NCI-H524 treated with DMSO at 0.1 percent for 48 hours (cell line): ENCODE results near the gene MC3R.
"Not testable (repeated sequence)": the region's sequence is repeated elsewhere in the genome, so short reads cannot be mapped to it uniquely, and the experiment has no call there.

Source experiments
- DNase-seq: peaks from one replicate; lab custom pipeline; 2025; lab: John Stamatoyannopoulos, UW

MC3R gene

DNA sequence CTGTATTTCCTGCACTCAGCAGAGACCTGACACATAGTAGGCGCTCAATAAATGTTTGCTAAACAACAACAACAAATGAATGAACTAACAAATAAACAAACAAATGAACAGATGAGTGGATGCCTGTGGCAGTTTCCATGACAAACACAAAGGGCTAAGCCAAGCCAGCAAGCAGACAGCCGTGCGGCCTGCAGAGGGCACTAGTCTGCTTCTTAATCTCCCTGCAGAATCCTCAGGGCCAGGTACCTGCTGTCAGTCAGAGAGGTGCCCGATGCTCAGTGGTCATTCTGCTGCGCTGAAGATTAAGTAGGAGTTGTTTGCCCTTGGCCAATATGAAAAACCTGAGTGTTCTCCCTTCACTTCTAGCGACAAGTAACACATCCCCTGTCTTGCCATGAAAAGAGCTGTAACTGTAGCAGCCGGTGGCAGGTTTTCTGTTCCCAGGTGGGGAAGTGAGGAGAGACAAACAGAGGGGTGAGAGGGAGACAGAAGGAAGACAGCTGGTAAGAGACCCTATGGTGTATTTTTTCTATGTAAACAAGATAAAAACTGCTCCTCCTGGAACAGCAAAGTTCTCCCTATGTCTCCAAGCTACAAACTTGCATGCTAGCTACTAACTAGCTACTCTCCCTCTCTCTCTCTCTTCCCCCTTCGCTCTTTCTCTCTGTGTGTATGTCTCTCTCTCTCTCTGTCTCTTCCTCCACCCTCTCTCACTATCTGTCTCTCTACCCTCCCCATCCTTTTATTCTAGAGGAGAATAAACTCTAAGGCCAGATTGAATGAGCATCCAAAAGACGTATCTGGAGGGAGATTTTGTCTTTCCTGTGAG is at the start of gene MC3R:
Gene MC3R, plus strand, starts transcription at position 779 of the 829 bp plus-strand sequence. CDS start 112 bp downstream, outside the sequence.
- peak; percentile 2 for DNase-seq

DNA sequence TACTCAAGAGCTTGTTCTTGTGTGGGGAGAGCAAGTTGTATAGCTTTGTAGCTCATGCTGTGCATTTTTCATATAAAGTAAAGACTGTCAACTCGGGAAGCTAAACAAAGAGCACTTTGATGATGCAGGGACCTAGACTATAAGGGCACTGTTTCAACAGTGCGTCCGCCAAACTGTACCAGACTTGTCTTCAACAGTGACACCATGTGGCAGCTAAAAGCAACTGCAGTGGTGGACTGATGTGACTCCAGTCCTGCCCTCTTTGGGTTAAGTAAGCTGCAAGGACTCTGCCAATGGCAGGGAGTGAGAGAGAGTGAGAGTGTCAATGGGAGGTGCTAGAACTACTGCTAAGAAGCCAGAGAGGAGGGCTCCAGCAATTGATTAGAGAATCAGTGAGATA is 48.1 kb upstream of the MC3R start:
- DNase-seq = no peak

DNA sequence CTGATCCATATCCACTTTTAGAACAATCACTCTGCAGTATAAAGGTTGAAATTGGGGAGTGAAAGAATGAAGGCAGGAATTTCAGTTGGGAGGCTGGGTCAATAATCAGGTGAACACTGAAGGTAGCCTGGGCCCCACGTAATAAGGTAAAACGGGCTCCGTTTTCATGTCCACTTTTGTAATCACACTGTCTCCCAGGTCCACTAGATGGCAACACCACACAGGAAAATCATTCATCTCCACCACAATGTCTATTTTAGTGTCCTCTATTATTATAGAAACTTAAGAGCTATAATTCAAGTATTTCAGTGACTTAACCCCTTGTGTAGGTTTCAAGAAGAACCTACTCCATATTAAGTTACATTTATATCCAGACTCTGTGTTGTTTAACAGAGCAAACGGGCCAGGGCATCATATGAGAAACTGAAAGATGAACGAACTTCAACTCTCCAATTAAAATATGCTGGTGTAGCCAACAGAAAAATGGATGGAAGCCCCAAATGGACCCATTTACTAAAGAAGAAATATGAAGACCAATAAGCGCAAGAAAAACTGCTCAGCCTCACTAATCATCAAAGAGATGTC is 45.9 kb upstream of the MC3R start:
- DNase-seq = no peak

- no peak for DNase-seq
These were observed 44.3 kb upstream of the MC3R start for GRCh38 chr20:56204206-56204605.

GRCh38 chr20:56205346-56205745 is 43.2 kb upstream of the MC3R start:
- no peak for DNase-seq

DNA sequence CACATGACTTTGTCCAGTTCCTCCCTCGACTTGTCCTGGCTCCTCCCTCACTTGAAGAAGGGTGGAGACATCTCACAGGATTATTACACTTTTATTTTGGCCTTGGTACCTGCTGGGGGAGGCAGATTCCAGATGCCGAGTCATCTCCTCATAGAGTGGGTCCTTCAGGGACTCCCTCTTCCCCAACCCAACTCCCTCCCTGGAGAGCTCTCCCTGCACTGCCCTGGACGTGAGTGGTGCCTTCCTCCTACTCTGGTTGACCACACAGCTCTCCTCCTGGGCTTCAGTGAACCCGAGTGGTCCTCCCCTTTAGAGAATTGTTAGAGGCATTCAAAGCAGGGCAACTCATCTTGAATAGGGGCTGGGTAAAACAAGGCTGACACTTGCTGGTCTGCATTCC is 40.9 kb upstream of the MC3R start:
- DNase-seq = no peak

GRCh38 chr20:56208121-56208520 is 40.4 kb upstream of the MC3R start:
- no peak for DNase-seq

DNA sequence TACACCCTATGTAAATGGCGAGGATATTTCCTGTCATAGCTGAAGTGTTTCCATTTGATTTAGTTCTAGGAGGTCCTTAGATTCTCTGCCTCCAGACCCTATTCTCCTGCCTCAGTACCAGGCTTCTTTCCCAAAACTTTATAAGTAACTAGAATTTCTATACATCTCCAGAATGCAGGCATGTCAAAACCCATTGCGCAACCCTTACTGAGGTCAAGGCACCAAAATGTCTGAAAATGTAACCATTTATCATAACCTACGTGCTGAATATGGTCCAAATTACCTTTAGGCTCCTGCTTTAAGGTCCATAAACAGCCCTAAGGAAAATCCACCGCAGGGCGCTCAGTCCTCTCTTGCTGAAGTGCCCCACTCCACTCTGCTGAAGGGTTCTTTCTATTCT is 37.5 kb upstream of the MC3R start:
- no peak for DNase-seq

DNA sequence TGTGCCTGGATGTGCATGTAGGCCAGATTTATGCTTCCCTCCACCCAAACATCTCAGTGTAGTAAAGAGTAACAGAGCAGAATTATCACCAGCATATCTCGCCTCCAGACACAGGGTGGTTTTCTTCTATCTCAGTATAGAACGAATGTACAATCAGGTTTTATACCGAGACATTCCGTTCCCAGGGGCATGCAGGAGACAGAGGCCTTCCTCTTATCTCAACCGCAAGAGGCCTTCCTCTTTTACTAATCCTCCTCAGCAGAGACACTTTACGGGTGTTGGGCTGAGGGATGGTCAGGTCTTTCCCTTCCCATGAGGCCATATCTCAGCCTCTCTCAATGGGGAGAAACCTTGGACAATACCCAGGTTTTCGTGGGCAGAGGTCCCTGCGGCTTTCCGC is 36.4 kb upstream of the MC3R start:
- no peak for DNase-seq

DNA sequence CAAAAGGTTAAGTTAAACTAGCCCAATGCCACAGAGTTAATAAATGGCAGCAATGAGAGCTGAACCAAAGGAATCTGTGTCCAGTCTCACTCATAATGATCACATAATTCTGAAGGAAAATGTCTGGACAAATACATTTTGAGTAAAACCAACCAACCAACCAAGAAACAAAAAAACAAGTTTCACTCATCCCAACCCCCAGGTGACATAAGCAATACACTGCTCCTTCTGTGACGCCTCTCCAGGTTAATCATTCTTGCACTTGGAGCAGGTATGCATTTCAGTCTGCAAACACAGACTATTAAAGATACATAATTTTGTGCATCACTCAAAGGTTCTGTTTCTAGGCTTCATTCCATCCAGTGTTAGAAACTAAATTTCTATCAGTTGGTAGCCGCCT is 35.2 kb upstream of the MC3R start:
- no peak for DNase-seq

DNA sequence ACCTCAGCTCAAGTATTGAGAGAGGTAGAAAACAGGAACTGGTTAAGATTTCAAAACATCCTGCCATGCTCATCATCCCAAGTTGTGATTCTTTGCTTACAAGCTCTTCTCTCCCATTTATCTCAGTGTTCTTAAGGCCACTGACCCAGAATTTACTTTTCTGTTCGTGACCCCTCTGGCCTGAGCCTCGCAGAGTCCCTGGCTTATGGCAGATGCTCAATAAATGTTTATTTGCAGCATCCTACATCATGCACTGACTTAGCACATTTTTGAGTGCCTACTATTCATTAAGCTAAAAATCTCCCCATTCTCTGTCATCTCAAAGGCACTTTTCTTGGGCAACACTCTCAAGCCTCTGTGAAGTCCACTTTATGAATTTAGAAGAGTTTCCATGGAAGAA is 33.4 kb upstream of the MC3R start:
- no peak for DNase-seq

- no peak for DNase-seq
These were observed 30.7 kb upstream of the MC3R start for GRCh38 chr20:56217829-56218228.

DNA sequence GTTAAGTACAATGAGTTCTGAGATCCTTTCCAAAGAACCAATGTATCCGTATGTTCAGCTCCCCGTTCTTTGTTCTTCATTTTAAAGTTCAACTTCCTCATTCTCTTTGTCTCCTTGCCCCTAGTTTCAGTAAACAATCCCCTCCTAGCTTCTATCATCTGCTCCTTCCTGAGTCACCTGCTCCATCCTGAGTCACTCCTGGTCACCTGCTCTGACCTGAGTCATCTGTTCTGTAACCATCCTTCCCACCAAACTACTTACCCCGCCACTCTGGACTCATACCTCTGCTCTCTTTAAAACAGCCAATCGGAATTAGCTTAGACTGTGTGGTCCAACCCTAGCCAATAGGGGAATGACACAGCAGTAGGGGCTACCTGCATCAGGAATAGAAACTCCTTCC is 27.3 kb upstream of the MC3R start:
- DNase-seq = not testable (repeated sequence)

DNA sequence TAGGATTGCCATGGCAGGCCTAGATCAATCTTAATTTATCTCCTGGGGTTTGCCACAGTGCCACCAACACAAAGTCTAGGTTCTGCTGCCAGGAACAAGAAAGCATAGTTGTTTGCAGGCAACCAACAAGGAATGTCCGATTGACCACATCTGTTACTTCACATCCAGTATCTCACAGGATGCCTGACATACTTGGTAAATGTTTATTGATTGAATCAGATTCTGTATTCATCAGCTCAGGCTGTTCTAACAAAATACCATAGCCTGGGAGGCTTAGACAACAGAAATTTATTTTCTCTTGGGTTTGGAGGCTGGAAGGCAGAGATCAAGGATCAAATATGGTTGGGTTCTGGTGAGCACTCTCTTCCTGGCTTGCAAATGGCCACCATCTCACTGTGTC is 26.3 kb upstream of the MC3R start:
- no peak for DNase-seq

- no peak for DNase-seq
These were observed 25.6 kb upstream of the MC3R start for GRCh38 chr20:56222945-56223344.

DNA sequence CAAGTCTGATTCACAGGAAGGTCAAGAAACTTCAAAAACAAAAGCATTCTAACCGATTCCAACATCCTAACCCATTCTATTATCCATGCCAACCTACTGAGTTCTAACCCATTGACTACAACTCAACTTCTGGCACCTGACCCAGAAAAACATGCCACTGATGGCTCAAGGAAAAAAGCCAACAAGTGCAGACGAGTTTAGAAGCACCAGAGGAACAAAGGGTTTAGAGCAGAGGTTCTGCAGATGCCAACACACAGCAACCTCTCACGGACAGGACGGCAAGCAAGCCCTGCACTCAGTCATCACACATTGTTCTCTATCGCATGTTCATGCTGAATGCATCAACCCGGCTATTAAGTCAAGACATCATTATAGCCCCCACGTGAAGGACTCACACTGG is 25.2 kb upstream of the MC3R start:
- DNase-seq = no peak

- DNase-seq = no peak
These were observed 20.5 kb upstream of the MC3R start for GRCh38 chr20:56228021-56228420.

- DNase-seq = no peak
These were observed 18.7 kb upstream of the MC3R start for GRCh38 chr20:56229812-56230211.

GRCh38 chr20:56234110-56234509 is 14.4 kb upstream of the MC3R start:
- DNase-seq = no peak

DNA sequence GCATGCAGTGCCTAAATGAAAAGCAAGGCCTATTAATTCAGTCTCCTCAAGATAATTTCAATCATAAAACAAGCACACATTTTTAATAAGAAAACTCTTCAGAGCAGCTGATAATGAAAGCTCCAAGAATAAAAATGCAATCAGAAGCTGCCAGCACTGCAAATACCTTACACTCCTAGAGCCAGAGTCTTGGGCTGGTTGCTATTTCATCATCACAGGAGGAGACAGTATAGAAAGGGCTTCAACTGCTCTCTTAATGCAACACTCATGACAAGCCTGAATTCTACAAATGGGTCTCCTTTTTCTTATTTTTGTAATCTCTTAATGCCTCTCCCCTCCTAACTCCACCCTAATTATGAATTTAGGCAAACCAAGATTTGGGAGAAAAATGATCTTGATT is 11.2 kb upstream of the MC3R start:
- DNase-seq = no peak

DNA sequence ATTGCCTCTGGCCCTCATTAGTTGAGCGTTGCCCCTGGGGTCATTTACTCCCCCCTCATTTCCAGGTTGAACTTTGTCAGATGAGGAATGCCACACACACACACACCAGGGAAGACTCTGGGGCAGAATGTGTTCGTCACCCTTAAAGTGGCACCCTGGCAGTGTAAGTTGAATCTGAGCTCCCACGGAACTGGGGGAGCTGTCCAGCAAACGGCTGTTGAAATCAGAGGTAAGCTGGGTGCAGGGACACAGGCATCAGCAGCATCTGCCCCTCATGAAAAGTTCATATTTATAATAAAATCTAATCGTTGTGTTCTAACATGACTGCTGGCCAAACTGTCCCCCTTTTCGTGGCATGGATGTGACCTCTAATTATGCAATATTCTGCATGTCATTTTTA is 4.3 kb upstream of the MC3R start:
- no peak for DNase-seq

GRCh38 chr20:56245761-56246160 is 2.8 kb upstream of the MC3R start:
- no peak for DNase-seq

DNA sequence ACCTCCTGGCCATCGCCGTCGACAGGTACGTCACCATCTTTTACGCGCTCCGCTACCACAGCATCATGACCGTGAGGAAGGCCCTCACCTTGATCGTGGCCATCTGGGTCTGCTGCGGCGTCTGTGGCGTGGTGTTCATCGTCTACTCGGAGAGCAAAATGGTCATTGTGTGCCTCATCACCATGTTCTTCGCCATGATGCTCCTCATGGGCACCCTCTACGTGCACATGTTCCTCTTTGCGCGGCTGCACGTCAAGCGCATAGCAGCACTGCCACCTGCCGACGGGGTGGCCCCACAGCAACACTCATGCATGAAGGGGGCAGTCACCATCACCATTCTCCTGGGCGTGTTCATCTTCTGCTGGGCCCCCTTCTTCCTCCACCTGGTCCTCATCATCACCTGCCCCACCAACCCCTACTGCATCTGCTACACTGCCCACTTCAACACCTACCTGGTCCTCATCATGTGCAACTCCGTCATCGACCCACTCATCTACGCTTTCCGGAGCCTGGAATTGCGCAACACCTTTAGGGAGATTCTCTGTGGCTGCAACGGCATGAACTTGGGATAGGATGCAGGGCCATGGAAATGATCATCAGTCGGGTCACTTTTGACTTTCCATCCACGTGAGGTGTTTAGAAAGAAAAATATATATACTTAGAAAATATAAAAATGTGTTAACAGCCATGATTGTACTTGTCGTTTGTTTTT is 868 bp downstream of the MC3R start:
- no peak for DNase-seq
